ENCODE data around the gene PDE1A. TPM values are rescaled to one million over a fixed set of nuclear protein-coding genes. Genes with fewer than 3 reads are reported as not detected.

Gene PDE1A
- polyA plus RNA-seq, 3 donors: 19.8 to 22.5 (median 20.1) TPM

- no peak for DNase-seq
These were observed 216.2 kb downstream of the PDE1A start for GRCh38 chr2:182210669-182211068.

GRCh38 chr2:182208421-182208820, 218.4 kb downstream of the PDE1A start:
- DNase-seq: no peak

GRCh38 chr2:182207049-182207746, 219.6 kb downstream of the PDE1A start:
- DNase-seq: no peak

- DNase-seq: no peak
These were observed 229.3 kb downstream of the PDE1A start for GRCh38 chr2:182197529-182197928.

- DNase-seq: no peak
These were observed 233.5 kb downstream of the PDE1A start for GRCh38 chr2:182193291-182193690.

- no peak for DNase-seq
These were observed 235.8 kb downstream of the PDE1A start for GRCh38 chr2:182191061-182191460.

- DNase-seq: no peak
These were observed 239.7 kb downstream of the PDE1A start for GRCh38 chr2:182187130-182187529.

- DNase-seq: peak; percentile 30
These were observed 240.6 kb downstream of the PDE1A start for GRCh38 chr2:182186132-182186735.

GRCh38 chr2:182182436-182182835, 244.4 kb downstream of the PDE1A start:
- no peak for DNase-seq

- no peak for DNase-seq
These were observed 245.5 kb downstream of the PDE1A start for GRCh38 chr2:182181381-182181780.

- DNase-seq: no peak
These were observed 247.7 kb downstream of the PDE1A start for GRCh38 chr2:182179176-182179575.

- no peak for DNase-seq
These were observed 252.8 kb downstream of the PDE1A start for GRCh38 chr2:182173944-182174622.

- no peak for DNase-seq
These were observed 256.5 kb downstream of the PDE1A start for GRCh38 chr2:182170341-182170740.

- DNase-seq: no peak
These were observed 259.0 kb downstream of the PDE1A start for GRCh38 chr2:182167882-182168281.

- peak; percentile 66 for DNase-seq
These were observed 260.0 kb downstream of the PDE1A start for GRCh38 chr2:182166841-182167240.

GRCh38 chr2:182166406-182166805, 260.4 kb downstream of the PDE1A start:
- peak; percentile 38 for DNase-seq

- no peak for DNase-seq
These were observed 261.6 kb downstream of the PDE1A start for GRCh38 chr2:182165202-182165601.

- no peak for DNase-seq
These were observed 262.1 kb downstream of the PDE1A start for GRCh38 chr2:182164686-182165085.

GRCh38 chr2:182163878-182164277, 263.0 kb downstream of the PDE1A start:
- DNase-seq: no peak

GRCh38 chr2:182148344-182148743, 278.5 kb downstream of the PDE1A start:
- no peak for DNase-seq

- DNase-seq: no peak
These were observed 282.1 kb downstream of the PDE1A start for GRCh38 chr2:182144776-182145165.

- DNase-seq: no peak
These were observed 282.6 kb downstream of the PDE1A start for GRCh38 chr2:182144041-182144775.

GRCh38 chr2:182142062-182142461, 284.8 kb downstream of the PDE1A start:
- no peak for DNase-seq
